Central memory CD4-positive, alpha-beta T cell (primary cell): Measurements from ENCODE around the gene KISS1R.

Source experiments
- DNase-seq: peaks from one replicate; pipeline ENCODE4 v3.0.0; 2022

Gene KISS1R

GRCh38 chr19:925087-925525 lies 8.0 kb downstream of the KISS1R start:
- no peak for DNase-seq

GRCh38 chr19:925526-926322 lies 8.6 kb downstream of the KISS1R start, which contains the start of gene ARID3A:
Gene ARID3A (plus strand): TSS chr19:926035. CDS start chr19:929529, 3,494 bp downstream.
- DNase-seq = peak; percentile 74

- DNase-seq = no peak
These were observed 9.1 kb downstream of the KISS1R start for GRCh38 chr19:926323-926588.

GRCh38 chr19:926589-927350 lies 9.6 kb downstream of the KISS1R start:
- DNase-seq = no peak

- no peak for DNase-seq
These were observed 10.2 kb downstream of the KISS1R start for GRCh38 chr19:927351-927779.

GRCh38 chr19:927780-928401 lies 10.8 kb downstream of the KISS1R start:
- DNase-seq = no peak

- DNase-seq = no peak
These were observed 11.5 kb downstream of the KISS1R start for GRCh38 chr19:928471-929202.

- DNase-seq = no peak
These were observed 12.2 kb downstream of the KISS1R start for GRCh38 chr19:929203-929890.

- DNase-seq = no peak
These were observed 12.7 kb downstream of the KISS1R start for GRCh38 chr19:929891-930258.

- DNase-seq = no peak
These were observed 14.9 kb downstream of the KISS1R start for GRCh38 chr19:931860-932647.

- no peak for DNase-seq
These were observed 15.8 kb downstream of the KISS1R start for GRCh38 chr19:932648-933552.

GRCh38 chr19:933553-933882 lies 16.4 kb downstream of the KISS1R start:
- no peak for DNase-seq

- no peak for DNase-seq
These were observed 17.2 kb downstream of the KISS1R start for GRCh38 chr19:934197-934840.

GRCh38 chr19:934865-935479 lies 17.8 kb downstream of the KISS1R start:
- no peak for DNase-seq

GRCh38 chr19:936175-936546 lies 19.0 kb downstream of the KISS1R start:
- DNase-seq = no peak

GRCh38 chr19:937259-937694 lies 20.1 kb downstream of the KISS1R start:
- peak; percentile 56 for DNase-seq

GRCh38 chr19:938233-938923 lies 21.2 kb downstream of the KISS1R start:
- DNase-seq = no peak

GRCh38 chr19:939439-939838 lies 22.3 kb downstream of the KISS1R start:
- no peak for DNase-seq

GRCh38 chr19:939922-940321 lies 22.8 kb downstream of the KISS1R start:
- DNase-seq = no peak
